C4-2B (cell line): ENCODE measurements around the gene INTS7.
"Not testable (repeated sequence)": the region's sequence is repeated elsewhere in the genome, so short reads cannot be mapped to it uniquely, and the experiment has no call there.

ENCODE experiments used
- H3K27ac ChIP-seq: fragments of 450-650 bp; 2 replicates; pipeline ENCODE4 v1.5.1; 2017
- CTCF ChIP-seq: fragments of 450-650 bp; conservative IDR thresholded peaks from 2 replicates; pipeline ENCODE4 v1.5.1; 2017; ENCODE audit warnings: mild to moderate bottlenecking
- ZFX ChIP-seq: fragments of 450-650 bp; IDR thresholded peaks from 2 replicates; pipeline ENCODE4 v1.6.1; 2017

The INTS7 gene

GRCh38 chr1:211920141-211920572 is 115.2 kb downstream of the INTS7 start:
- H3K27ac ChIP-seq = no peak overlapping the region
- TF ChIP-seq ZFX (no peak), CTCF (no peak)

GRCh38 chr1:211918843-211919414 is 116.4 kb downstream of the INTS7 start:
- TF ChIP-seq ZFX = no peak
- no peak for TF ChIP-seq CTCF
- no peak overlapping the region for H3K27ac ChIP-seq

GRCh38 chr1:211916458-211916857 is 118.9 kb downstream of the INTS7 start:
- not testable (repeated sequence) for H3K27ac ChIP-seq

GRCh38 chr1:211915924-211916323 is 119.4 kb downstream of the INTS7 start:
- no peak overlapping the region for H3K27ac ChIP-seq
- TF ChIP-seq CTCF (no peak), ZFX (no peak)

GRCh38 chr1:211912844-211913432 is 122.4 kb downstream of the INTS7 start:
- no peak overlapping the region for H3K27ac ChIP-seq
- TF ChIP-seq CTCF (no peak), ZFX (no peak)

- H3K27ac ChIP-seq = no peak overlapping the region
Measured at GRCh38 chr1:211912038-211912437, 123.3 kb downstream of the INTS7 start.

GRCh38 chr1:211910913-211911485 is 124.4 kb downstream of the INTS7 start:
- no peak for TF ChIP-seq CTCF
- TF ChIP-seq ZFX = no peak
- H3K27ac ChIP-seq = no peak overlapping the region

More at GRCh38 chr1:211912038-211912437, 123.3 kb downstream of the INTS7 start:
- no peak for TF ChIP-seq CTCF
- no peak for TF ChIP-seq ZFX
